Effector memory CD8-positive, alpha-beta T cell (primary cell): ENCODE results near the gene WDFY2.
"Not testable (repeated sequence)": the region's sequence is repeated elsewhere in the genome, so short reads cannot be mapped to it uniquely, and the experiment has no call there.

Source experiments
- ATAC-seq: fragments of 150-1000 bp; cut with Tn5 transposase; replicated peaks from 2 replicates; pipeline ENCODE4 v1.10.0; 2021; ENCODE audit warnings: mild to moderate bottlenecking, moderate library complexity
- DNase-seq, 3 experiments: peaks; one replicate each; pipeline ENCODE4 v3.0.0; 2021
- H3K27ac Mint-ChIP-seq, 2 donors: one replicate each; pipeline ENCODE4 v1.8.0; 2022; ENCODE audit warnings: mild to moderate bottlenecking in 2 of 2, mixed read lengths in 2 of 2, moderate library complexity in 2 of 2
- H3K27me3 Mint-ChIP-seq, 2 donors: one replicate each; pipeline ENCODE4 v1.8.0; 2022; ENCODE audit warnings: mixed read lengths in 2 of 2
- H3K36me3 Mint-ChIP-seq: one replicate; pipeline ENCODE4 v1.8.0; 2022; ENCODE audit warnings: mild to moderate bottlenecking, moderate library complexity, mixed read lengths; ENCODE audit not compliant: insufficient read depth
- H3K4me1 Mint-ChIP-seq, 2 donors: one replicate each; pipeline ENCODE4 v1.8.0; 2022; ENCODE audit warnings: low read depth in 2 of 2, mixed read lengths in 2 of 2
- H3K4me3 Mint-ChIP-seq, 2 donors: one replicate each; pipeline ENCODE4 v1.8.0; 2022; ENCODE audit warnings: mild to moderate bottlenecking in 2 of 2, mixed read lengths in 2 of 2, moderate library complexity in 2 of 2
- H3K9me3 Mint-ChIP-seq, 2 donors: one replicate each; pipeline ENCODE4 v1.8.0; 2022; ENCODE audit warnings: mixed read lengths in 2 of 2

WDFY2 gene

GRCh38 chr13:51552027-51552426 is 32.2 kb upstream of the WDFY2 start:
- H3K36me3 Mint-ChIP-seq: no peaks in the 10 kb centered on the region
- no peaks in the 10 kb centered on the region for H3K4me1 Mint-ChIP-seq
- no peak overlapping the region for H3K27ac Mint-ChIP-seq
- H3K4me3 Mint-ChIP-seq: no peak overlapping the region
- H3K27me3 Mint-ChIP-seq: peaks cover 9 to 14% of the 10 kb centered on the region in 2 donors
- DNase-seq (no peak), ATAC-seq (no peak)
- H3K9me3 Mint-ChIP-seq: no peaks in the 10 kb centered on the region

GRCh38 chr13:51553531-51553930 is 30.7 kb upstream of the WDFY2 start:
- Mint-ChIP-seq H3K27ac (no peak overlapping the region), H3K4me1 (no peaks in the 10 kb centered on the region), H3K9me3 (no peaks in the 10 kb centered on the region), H3K4me3 (no peak overlapping the region), H3K27me3 (peaks cover 18 to 23% of the 10 kb centered on the region in 2 donors), H3K36me3 (no peaks in the 10 kb centered on the region)
- ATAC-seq (no peak), DNase-seq (no peak)

GRCh38 chr13:51556740-51557139 is 27.5 kb upstream of the WDFY2 start:
- Mint-ChIP-seq H3K27me3 (peaks cover 24 to 32% of the 10 kb centered on the region in 2 donors), H3K9me3 (no peaks in the 10 kb centered on the region), H3K4me3 (no peak overlapping the region), H3K36me3 (no peaks in the 10 kb centered on the region), H3K27ac (no peak overlapping the region), H3K4me1 (peaks cover 9 to 13% of the 10 kb centered on the region in 2 donors)
- ATAC-seq: no peak
- no peak for DNase-seq

GRCh38 chr13:51557438-51557837 is 26.8 kb upstream of the WDFY2 start:
- H3K36me3 Mint-ChIP-seq: no peaks in the 10 kb centered on the region
- ATAC-seq (no peak), DNase-seq (no peak)
- no peaks in the 10 kb centered on the region for H3K9me3 Mint-ChIP-seq
- peaks cover 24 to 32% of the 10 kb centered on the region in 2 donors for H3K27me3 Mint-ChIP-seq
- H3K4me1 Mint-ChIP-seq: peaks cover 12 to 13% of the 10 kb centered on the region in 2 donors
- H3K27ac Mint-ChIP-seq: no peak overlapping the region
- no peak overlapping the region for H3K4me3 Mint-ChIP-seq

DNA sequence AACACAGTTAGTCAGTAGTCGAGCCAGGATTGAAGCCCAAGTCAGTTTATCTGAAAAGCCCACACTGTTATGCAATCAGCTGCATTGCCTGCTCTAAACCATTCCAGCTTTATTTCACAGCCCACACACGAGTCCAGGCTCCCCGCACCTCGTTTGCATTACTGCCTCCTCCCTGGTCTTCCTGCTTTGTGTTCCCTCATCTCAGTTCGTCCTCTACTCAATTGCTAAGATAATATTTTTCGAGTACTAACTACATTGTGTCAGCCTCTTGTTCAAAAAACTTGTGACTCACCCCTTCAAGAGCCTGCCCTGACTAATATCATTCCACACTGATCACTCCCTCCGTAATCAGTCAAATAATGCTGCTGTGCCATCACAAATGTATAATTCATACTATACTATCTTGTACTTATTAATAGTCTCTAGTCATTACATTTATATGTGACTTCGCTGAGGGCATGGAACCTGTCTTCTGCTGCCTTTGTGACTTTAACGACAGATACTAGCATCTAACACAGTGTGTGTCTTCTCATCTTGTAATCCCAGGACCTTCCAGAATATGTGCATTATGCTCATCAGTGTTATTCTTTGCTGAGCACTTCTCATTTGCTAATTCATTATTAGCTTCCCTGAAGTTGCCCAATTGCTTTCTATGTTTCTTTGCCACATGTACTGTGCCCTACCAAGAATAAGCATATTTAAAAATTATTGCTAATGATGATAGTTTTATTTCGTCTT is 26.2 kb upstream of the WDFY2 start:
- Mint-ChIP-seq H3K4me1 (peaks cover 12 to 13% of the 10 kb centered on the region in 2 donors), H3K9me3 (no peaks in the 10 kb centered on the region), H3K27ac (no peak overlapping the region), H3K36me3 (no peaks in the 10 kb centered on the region), H3K27me3 (peaks cover 24 to 32% of the 10 kb centered on the region in 2 donors), H3K4me3 (no peak overlapping the region)
- ATAC-seq (no peak), DNase-seq (no peak)

- Mint-ChIP-seq H3K4me3 (no peak overlapping the region), H3K36me3 (no peaks in the 10 kb centered on the region)
- ATAC-seq: no peak
Measured at GRCh38 chr13:51559946-51560735, 24.1 kb upstream of the WDFY2 start.

GRCh38 chr13:51562011-51562671 is 22.1 kb upstream of the WDFY2 start:
- Mint-ChIP-seq H3K27me3 (peaks cover 14 to 16% of the 10 kb centered on the region in 2 donors), H3K36me3 (no peaks in the 10 kb centered on the region), H3K27ac (no peak overlapping the region), H3K9me3 (no peaks in the 10 kb centered on the region), H3K4me1 (peaks cover 12 to 13% of the 10 kb centered on the region in 2 donors), H3K4me3 (no peak overlapping the region)
- DNase-seq: no peak
- ATAC-seq: no peak

More at GRCh38 chr13:51559946-51560735, 24.1 kb upstream of the WDFY2 start:
- peaks cover 24 to 26% of the 10 kb centered on the region in 2 donors for H3K27me3 Mint-ChIP-seq
- H3K4me1 Mint-ChIP-seq: peaks cover 12 to 13% of the 10 kb centered on the region in 2 donors
- H3K27ac Mint-ChIP-seq: no peak overlapping the region
- H3K9me3 Mint-ChIP-seq: no peaks in the 10 kb centered on the region
- DNase-seq: no peak

DNA sequence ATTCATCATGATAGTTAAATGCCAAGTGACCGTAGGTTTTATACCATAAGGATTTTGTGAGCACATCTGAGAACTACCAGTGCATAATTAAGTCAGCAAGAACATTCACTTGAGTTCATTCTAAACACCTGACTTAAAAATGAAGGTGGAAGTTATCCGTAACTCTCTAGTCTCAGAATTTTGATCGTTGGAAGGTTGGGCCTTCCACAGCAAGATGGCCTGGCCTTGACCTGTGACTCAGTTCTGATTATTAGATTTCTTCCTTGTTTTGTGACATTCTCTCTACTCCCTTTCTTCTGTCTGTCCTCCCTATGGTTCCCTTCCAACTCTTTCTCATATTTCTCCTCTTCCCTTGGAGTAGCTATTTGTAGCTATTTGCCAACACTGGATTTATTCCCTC is 20.0 kb upstream of the WDFY2 start:
- ATAC-seq (no peak), DNase-seq (no peak)
- Mint-ChIP-seq H3K4me3 (no peak overlapping the region), H3K4me1 (peaks cover 12 to 13% of the 10 kb centered on the region in 2 donors), H3K36me3 (no peaks in the 10 kb centered on the region), H3K27me3 (peaks cover 2 to 12% of the 10 kb centered on the region in 2 donors), H3K27ac (no peak overlapping the region), H3K9me3 (no peaks in the 10 kb centered on the region)

DNA sequence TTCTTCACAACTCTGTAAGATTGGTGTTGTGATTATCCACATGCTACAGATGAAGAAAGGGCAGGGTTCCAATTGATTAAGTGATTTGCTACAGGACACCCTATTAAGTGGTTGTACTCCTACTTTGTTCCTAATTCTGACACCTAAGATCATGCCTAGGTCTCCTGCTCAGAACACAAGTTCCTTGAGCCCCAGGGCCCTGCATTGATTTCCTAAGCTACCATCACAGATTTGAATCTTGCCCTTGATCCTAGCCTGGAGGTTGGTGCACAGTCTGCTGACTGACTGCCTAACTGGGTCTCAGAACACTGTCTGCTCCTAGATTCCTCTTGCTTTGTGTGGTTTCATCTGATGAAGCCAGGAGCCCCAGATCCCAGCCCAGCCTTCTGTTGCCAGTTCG is 19.6 kb upstream of the WDFY2 start:
- DNase-seq (no peak), ATAC-seq (no peak)
- Mint-ChIP-seq H3K9me3 (peaks cover 0 to 2% of the 10 kb centered on the region in 2 donors), H3K27me3 (peaks cover 0 to 10% of the 10 kb centered on the region in 2 donors), H3K27ac (no peak overlapping the region), H3K4me3 (no peak overlapping the region), H3K36me3 (no peaks in the 10 kb centered on the region), H3K4me1 (peaks cover 12 to 13% of the 10 kb centered on the region in 2 donors)

GRCh38 chr13:51569001-51569400 is 15.3 kb upstream of the WDFY2 start:
- H3K4me3 Mint-ChIP-seq, ATAC-seq, H3K27ac Mint-ChIP-seq, H3K9me3 Mint-ChIP-seq, H3K36me3 Mint-ChIP-seq, DNase-seq, H3K4me1 Mint-ChIP-seq: not testable (repeated sequence)
- H3K27me3 Mint-ChIP-seq: peaks cover 0 to 10% of the 10 kb centered on the region in 2 donors

DNA sequence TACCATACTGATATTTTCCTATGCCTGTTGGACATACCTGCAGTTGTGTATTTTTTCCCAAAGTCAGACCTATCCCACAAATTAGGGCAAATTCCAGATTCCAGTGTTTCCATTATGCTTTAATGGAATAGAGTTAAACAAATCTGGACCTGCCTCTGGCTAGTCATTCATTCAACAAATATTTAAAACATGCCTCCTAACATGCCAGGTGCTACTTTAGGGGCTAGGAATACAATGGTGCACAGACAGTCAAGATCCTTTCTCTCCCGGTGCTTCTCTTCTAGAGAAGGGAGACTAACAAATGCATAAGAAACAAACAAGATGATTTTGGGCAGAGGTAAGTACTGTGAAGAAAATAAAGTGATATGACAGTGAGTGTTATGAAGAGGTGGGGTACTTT is 7.5 kb upstream of the WDFY2 start:
- no peaks in the 10 kb centered on the region for H3K27me3 Mint-ChIP-seq
- no peak overlapping the region for H3K4me3 Mint-ChIP-seq
- no peaks in the 10 kb centered on the region for H3K36me3 Mint-ChIP-seq
- no peaks in the 10 kb centered on the region for H3K9me3 Mint-ChIP-seq
- ATAC-seq: no peak
- no peaks in the 10 kb centered on the region for H3K4me1 Mint-ChIP-seq
- DNase-seq: no peak
- no peak overlapping the region for H3K27ac Mint-ChIP-seq

GRCh38 chr13:51577690-51578089 is 6.6 kb upstream of the WDFY2 start:
- ATAC-seq (no peak), DNase-seq (no peak)
- Mint-ChIP-seq H3K4me1 (no peaks in the 10 kb centered on the region), H3K4me3 (no peak overlapping the region), H3K9me3 (no peaks in the 10 kb centered on the region), H3K36me3 (no peaks in the 10 kb centered on the region), H3K27ac (no peak overlapping the region), H3K27me3 (no peaks in the 10 kb centered on the region)

DNA sequence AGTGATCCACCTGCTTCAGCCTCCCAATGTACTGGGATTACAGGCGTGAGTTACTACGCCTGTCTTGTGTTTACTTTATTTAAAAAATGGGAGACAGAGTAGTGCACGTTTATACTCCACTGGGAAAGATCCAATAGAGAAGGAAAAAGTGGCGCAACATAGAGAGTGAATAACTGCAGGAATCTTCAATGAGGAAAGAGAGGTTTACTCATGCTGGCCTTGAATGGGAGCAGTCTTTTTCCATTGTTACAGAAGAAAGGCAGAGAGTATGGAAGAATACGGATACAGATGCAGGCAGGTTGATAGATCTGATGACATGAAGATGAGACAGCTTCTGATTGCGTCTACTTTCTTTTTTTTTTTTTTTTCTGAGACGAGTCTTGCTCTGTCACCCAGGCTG is 4.6 kb upstream of the WDFY2 start:
- no peak overlapping the region for H3K4me3 Mint-ChIP-seq
- DNase-seq (no peak), ATAC-seq (no peak)
- peaks cover 0 to 3% of the 10 kb centered on the region in 2 donors for H3K4me1 Mint-ChIP-seq
- H3K9me3 Mint-ChIP-seq: no peaks in the 10 kb centered on the region
- no peak overlapping the region for H3K27ac Mint-ChIP-seq
- H3K36me3 Mint-ChIP-seq: peaks cover 9% of the 10 kb centered on the region
- H3K27me3 Mint-ChIP-seq: no peaks in the 10 kb centered on the region
